GM04504 (cell line): ENCODE data around the gene TMEM150B.

Experiments used
- DNase-seq: peaks from one replicate; pipeline ENCODE4 v3.0.0-alpha.2; 2012; ENCODE audit warnings: low read depth

Gene TMEM150B, protein sequence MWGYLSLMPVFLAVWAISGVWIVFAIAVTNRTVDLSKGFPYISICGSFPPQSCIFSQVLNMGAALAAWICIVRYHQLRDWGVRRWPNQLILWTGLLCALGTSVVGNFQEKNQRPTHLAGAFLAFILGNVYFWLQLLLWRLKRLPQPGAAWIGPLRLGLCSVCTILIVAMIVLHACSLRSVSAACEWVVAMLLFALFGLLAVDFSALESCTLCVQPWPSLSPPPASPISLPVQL

DNA sequence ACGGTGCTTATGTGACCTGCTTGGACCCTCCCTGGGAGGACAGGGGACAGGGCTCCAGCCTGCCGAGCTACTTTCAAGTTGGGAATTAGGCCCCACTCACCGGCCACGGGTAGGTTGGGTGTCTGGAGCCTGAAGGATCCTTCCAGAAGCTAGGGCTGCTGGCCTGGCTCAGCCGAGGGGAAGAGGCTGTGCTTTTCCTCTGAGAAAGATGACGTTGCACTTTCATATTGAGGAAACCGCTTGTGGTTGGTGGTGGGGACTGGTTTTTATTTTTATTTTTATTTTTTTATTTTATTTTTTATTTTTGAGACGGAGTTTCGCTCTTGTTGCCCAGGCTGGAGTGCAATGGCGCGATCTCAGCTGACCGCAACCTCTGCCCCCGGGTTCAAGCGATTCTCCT, at the start of gene TMEM150B:
TSS of gene TMEM150B (minus strand) at position 170 of the 400 bp plus-strand sequence. CDS start 4,305 bp downstream, outside the sequence.
- no peak for DNase-seq

DNA sequence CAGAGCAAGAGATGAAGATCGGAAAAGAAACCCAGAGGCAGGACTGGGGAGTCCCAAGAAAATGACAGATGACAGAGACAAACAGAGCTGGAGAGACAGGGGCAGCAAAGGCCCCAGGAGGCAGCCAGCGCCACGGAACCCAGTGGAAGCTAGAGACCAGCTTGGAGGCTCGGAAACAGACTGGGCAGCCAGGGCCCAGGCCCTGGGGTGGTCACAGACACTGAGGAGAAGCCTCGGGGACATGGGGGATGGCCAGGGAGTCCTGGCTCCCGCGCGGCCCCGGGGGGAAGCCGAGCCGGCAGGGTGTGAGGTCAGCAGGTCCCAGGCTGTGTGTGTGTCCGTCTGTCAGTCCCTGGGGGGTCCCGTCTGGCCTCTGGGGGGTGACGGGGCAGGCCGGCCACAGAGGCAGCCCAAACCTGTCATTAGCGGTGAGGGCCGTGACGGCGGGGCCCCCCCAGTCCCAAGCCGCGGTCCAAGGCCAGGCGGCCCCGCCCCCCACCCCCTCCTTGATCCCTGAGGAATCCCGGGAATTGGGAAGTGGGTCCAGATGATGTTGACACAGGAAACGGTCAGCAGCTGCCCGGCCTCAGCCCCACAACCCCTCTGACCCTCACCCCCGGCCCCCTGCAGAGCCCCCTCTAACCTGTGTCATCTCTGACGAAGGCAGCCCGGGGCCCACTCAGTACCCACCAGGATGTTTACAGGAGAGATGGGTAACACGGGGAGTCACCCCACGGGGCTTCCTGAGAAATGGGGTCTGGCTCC, 49.0 kb upstream of the TMEM150B start:
- no peak for DNase-seq

DNA sequence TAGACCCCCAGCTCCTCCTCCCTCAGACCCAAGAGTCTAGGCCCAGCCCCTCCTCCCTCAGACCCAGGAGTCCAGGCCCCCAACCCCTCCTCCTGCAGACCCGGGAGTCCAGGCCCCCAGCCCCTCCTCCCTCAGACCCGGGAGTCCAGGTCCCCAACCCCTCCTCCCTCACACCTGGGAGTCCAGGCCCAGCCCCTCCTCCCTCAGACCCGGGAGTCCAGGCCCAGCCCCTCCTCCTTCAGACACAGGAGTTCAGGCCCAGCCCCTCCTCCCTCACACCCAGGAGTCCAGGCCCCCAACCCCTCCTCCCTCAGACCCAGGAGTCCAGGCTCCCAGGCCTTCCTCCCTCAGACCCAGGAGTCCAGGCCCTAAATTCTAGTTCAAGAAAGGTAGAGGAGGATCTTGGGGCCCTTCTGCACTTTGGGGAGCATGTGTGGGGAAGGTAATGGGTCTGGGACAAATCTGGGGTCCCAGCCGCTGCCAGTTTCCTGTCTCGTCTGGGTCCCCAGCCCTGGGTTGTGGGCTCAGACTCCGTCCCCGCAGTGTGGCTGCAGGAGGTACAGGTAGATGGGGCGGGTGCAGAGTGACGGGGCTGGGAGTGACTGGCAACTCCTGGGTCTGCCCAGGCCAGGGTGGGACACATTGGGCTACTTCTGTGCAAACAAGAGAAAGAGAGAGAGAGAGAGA, 48.3 kb upstream of the TMEM150B start:
- DNase-seq: no peak

DNA sequence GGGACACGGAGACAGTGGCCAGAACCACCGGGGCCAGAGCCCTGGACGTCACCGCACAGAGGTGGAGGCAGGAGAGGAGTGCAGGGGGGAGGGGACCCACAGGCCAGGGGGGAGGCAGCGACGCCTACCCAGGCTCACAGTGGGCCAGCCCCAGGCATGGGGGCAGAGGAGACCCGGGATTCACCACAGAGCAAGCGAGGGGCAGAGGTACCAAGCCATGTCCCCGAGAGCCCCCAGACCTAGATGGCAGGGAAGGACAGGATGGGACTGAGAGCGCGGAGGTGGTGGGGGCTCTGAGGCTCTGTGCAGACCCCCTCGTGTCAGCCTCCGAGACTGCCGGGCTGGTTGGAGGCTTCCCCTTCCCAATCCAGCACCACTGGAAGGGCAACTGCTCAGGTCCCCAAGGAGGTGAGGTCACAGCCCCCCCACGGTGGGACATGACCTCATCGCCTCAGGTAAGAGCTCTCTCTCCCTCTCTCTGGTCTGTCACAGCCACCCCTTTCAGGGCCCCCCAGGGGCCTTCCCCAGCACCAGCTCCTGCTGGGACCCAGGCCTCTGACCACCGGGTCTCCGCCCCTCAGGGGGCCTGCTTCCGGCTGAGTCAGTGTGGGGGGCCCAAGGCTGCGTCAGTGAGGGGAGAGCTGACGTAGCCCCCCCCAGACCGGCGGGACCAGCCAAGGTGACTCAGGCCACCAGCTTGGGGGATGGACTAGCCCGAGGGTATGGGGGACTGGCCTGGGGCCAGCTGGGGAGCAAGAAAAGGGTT, 47.4 kb upstream of the TMEM150B start:
- no peak for DNase-seq

DNA sequence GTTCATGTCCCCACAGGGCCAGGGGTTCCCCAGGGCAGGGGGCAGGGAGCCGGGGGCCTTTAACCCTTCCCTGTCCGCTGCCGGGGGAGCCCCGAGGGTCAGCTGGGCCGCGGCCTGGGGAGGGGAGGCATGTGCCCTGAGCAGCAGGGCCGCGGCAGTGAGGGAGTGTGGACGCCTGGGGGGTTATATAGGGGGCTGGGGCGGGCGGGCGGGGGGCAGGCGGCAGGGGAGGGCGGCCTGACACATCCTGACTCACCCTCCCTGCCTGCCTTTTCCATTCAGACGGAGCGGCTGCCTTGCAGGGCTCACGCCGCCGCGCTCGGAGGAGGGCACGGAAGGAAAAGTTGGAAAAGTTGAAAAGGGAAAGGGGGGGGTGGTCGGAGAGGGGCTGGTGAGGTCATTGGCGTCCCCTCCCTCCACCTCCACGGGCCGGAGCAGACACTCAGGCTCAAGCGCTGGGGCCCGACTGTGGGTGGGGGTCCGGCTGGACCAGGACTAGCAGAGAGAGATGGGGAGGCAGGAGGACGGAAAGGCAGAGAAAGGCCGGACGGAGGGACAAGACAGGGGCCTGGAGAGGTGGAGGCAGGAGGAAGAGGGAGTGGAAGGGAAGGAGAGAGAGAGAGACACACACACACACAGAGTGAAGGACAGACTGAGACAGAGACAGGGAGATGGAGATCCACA, 45.3 kb upstream of the TMEM150B start, which contains the start of gene IL11:
TSS of gene IL11 (minus strand) at position 159 of the 684 bp plus-strand sequence. CDS start at position 6, 153 bp downstream.
- no peak for DNase-seq

DNA sequence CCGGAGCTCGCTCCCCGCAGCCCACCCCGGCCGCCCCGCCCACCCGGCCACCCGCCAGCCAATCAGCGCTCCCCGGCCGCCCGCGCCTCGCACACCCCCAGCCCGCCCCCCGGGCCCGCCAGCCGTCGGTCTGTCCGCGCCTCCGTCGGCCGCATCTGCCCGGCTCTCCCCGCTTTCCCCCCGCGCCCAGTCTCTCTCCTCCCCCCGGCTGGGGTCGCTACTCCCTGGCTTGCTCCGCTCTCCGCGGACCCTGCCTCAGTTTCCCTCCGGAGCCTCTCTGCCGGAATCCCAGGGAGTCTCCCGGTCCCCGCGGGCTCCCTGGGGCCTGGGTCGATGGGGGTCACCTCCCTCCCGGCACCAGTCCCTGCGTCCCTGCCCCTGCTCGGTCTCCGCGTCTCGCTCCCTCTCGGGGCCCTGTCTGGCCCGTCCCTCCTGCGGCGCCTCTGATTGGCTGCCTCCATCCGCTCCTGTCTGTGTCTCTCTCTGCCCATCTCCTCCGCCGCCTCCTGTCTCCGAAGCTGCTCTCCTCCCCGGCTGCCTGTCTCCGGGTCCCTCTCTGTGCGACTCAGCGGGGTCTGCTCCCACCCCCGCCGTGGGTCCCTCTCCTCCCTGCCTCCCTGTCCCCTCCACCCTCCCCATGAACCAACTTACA, 44.6 kb upstream of the TMEM150B start:
- peak; percentile 55 for DNase-seq

DNA sequence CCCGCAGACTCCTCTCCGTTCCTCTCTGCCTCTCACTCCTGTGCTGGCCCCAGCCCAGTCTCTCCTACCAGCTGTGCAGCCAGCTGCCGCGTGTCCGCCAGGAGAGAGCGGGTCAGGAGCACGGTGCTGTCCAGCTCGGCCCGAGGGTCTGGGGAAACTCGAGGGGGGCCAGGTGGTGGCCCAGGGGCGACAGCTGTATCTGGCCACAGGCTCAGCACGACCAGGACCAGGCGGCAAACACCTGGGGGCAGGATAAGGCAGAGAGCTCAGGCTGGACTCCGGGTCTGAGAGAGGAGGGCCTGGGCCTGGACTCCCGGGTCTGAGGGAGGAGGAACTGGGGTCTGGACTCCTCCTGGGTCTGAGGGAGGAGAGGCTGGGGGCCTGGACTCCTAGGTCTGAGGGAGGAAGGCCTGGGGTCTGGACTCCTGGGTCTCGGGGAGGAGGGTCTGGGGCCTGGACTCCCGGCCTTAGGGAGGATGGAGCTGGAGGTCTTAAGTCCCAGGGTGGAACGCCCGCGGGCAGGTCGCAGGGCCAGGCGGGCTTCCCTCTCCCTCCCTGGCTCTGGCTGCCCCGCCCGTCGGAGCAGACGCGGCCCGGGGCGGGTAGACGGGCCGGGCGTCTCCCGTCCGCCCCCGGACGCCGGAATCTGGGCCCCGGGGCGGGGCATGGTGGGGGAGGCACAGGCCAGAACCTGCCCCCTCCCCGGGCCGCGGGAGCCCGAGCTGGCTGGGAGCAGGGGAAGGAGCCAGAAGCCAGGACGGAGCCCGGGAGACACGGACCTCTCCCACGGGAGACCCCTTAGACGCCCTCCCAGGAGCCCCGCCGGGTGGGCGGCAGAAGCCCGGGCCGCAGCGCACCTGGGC, 43.8 kb upstream of the TMEM150B start:
- no peak for DNase-seq

DNA sequence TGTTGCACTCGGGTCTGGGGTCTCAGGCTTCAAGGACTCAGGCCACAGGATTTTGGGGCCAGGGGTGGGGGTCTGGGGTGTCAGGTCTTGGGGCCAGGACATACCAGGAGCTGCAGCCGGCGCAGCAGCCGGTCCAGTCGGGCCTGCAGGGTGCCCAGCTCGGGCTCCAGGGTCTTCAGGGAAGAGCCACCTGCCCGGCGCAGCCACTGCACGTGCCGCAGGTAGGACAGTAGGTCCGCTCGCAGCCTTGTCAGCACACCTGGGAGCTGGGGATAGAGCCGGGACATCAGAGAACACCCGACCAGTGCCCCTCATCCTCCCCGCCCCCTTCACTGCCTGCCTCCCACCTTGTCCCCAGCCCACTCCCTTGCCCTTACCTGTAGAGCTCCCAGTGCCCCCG, 43.0 kb upstream of the TMEM150B start:
- DNase-seq: no peak

DNA sequence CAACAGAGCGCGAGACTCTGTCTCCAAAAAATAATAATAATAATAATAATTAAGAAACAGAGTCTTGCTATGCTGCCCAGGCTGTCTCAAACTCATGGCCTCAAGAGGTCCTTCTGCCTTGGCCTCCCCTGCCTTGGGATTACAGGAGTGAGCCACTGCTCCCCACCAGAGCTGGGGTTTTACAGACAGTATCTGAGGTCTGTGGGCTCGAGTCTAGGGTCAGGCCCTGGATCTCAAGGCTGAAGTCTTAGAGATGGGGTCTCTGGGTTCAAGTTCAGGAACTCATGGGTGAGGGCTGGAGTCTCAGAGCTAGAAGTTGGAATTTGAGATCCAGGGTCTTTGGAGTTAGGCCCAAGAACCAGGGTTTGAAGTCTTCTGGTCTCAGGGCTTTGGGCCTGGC, 41.6 kb upstream of the TMEM150B start:
- no peak for DNase-seq

DNA sequence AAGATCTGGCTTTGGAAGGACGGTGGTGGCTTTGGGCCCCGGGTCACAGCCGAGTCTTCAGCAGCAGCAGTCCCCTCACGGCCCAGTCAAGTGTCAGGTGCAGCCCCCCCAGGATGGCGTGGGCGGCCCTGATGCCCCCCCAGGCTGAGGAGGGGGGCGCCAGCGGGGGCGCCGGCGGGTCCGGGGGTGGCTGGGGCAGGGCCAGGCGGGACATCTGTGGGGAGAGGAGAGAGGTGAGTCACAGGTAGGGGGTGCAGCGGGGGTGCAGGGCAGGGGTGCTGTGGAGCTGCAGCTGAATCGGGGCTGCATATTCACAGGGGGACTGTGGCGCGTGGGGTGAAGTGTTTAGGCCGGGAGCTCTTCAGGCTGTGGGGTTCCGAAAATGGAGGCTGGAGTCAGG, 40.8 kb upstream of the TMEM150B start:
- DNase-seq: no peak

DNA sequence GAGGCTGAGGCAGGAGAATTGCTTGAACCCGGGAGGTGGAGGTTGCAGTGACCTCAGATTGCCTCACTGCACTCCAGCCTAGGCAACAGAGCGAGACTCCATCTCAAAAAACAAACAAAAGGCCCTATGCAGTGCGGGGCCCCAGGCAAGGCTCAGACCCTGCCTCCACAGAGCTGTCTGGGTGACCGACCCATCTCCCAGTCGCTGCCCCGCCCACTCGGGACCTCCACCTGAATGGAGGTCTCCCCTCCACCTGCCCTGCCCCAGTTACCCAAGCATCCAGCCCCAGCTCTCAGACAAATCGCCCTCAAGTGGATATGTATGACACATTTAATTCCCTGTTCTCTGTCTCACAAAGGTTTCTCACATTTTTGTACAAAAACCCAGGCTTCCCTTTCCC, 40.1 kb upstream of the TMEM150B start:
- no peak for DNase-seq

DNA sequence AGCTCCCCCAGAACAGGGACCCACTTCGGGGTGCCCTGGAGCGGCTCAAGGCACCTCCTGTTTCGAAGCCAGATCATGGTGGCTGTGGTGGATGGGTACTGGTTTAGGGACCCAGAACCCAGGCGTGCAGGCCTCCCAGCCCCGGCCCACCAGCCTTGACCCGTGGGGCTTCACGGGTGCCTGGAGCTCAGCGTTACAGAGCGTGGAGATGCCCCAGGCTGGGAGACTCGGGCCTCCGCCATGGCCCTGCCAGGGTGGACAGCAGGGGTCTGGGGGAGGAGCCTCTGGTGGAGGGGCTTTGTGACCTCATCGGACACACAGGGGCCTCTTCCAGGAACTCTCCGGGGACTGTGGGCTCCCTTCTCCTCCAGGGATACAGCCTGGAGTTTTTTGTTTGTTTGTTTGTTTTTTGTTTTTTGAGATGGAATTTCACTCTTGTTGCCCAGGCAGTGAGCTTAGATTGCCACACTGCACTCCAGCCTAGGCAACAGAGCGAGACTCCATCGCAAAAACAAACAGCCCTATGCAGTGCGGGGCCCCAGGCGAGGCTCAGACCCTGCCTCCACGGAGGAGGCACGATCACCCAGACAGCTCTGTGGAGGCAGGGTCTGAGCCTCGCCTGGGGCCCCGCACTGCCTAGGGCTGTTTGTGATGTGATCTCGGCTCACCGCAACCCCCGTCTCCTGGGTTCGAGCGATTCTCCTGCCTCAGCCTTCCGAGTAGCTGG, 38.0 kb upstream of the TMEM150B start, which contains the start of gene GARIN5B:
TSS of gene GARIN5B (minus strand) at position 271 of the 727 bp plus-strand sequence. CDS start at position 77, 194 bp downstream.
- no peak for DNase-seq

DNA sequence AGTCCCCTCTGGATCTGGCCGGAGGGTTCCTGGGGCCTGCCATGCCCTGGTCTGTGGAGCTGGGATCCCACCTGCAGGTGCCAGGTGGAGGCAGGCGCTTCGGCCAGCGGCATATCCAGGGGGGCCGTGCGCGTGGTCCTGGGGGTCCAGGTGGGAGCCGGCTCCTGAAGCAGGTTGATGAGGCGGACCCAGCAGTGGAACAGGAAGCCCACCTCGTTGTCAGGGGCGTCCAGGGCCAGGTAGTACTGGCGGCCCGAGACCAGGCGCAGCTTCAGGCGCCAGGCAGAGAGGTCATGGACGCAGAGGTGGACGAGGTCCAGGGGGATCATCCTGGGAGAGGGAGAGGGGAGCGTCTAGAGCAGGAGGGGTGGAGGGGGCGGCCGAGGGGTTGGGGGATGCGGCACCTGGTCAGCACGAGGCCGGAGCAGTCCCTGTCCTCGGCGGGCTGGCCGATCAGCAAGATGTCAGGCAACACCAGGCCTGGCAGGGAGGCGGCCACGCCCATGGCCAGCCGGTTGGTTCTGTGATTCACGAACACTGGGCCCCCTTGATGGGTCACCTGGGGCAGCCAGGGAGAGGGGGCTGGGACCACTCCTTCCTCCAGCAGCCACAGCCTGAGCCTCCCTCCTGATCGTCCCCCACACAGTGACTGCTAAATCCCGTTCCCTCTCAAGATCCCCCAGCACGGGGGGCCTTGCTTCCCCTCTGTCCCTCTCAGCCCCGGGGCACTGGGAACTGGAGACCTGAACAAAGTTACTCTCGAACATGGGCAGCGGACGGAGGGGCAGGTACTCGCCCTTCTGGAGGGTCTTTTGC, 37.2 kb upstream of the TMEM150B start:
- DNase-seq: no peak

DNA sequence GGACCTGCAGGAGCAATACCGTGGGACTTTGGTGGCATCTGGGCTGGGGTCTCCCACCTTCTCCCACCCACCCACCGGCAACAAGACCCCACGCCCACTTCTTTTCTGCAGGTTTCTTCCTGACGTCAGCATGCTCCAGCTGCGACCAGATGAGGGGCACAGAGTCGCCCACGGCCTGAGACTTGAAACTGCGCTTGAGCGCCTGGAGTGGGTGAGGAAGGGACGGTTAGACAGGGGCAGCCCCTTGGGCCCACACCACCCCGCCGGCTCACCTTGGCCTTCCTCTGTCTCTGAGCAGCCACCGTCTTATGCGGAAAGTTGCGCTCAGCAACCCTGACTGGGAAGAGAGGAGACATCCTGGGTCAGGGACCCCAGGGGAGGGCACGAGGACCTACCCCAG, 35.8 kb upstream of the TMEM150B start:
- DNase-seq: no peak

DNA sequence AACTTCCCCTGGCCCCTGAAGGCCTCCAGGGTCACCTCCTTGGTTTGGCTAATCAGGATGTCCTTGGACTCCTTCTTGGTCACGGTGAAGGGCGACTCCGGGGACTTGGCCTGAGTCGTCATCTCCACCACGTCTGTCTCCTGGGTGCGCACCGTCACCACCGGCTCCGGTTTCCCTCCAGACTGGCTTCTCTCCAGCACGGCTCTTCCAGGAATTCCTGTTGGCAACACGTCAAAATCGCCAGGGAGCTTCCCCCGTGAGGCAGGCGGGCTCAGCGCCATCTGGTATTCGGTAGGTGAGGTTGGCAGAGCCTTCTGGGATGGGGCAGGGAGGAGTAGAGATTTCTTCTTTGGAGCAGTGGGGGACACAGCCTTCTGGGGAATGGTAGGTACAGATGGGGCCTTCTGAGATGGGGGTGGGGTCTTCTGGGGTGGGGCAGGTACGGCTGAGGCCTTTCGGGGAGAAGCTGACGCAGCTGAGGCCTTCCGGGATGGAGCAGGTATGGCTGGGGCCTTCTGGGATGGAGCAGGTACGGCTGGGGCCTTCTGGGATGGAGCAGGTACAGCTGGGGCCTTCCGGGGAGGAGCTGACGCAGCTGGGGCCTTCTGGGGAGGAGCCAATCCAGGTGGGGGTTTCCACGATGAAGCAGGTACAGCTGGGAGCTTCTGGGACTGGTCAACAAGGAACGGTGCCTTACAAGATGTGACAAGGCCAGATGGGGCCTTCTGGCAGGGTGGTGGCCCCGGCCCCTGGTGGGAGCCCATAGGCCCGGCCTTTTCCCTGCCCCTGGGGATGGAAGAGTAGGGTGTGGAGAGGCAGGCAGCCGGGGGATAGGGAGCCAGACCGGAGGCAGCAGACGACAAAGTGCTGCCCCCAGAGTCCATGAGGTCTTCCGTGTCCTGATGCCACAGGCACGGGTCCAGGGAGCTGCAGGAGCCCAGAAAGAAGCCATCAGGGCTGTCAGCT, 34.1 kb upstream of the TMEM150B start:
- no peak for DNase-seq

DNA sequence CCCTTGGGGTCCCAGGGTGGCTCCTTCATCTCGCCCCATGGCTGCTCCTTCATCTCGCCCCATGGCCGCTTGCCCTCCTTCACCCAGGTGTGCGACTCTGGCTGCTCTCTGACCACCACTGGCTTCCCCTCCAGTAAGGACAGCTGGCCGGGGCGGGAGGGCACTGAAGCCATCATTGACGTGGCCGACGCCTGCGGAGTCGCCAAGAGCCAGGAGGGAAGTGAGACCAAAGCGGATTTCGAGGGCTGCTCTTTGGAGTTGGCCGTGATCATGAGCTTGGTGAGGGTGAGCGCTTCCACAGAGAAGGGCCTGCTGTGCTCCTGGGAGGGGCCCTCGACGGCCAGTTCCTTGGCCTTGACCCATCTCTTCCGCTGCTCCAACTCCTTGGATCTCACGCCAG, 33.4 kb upstream of the TMEM150B start:
- no peak for DNase-seq

DNA sequence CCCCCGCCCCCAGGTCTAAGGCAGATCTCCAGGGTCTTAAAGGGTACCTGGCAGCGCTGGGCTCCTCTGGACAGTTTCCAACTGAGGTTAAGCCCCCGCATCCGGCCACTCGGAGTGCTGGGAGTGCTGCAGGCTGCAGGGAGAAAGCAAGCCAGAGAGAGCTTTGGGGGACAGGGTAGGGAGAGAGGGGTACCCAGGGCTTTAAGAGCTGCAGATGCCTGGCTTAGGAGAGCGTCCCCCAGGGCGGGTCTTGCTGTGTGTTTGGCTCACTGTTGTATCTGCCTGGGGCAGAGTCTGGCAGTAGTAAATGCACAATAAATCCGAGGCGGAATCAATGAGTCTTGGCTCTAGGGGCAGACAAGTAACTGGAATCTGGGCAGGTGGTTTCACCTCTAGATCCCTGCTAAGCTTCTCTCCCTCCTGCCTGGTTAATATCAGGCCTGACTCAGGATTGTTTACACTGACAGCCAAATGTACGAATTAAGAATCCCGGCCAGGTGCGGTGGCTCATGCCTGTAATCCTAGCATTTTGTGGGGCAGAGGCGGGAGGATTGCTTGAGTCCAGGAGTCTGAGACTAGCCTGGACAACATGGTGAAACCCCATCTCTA, 30.2 kb upstream of the TMEM150B start:
- no peak for DNase-seq
